HG02970 (cell line): Measurements from ENCODE around the gene C6orf89.
"Not testable (repeated sequence)": the region's sequence is repeated elsewhere in the genome, so short reads cannot be mapped to it uniquely, and the experiment has no call there.

Experiments
- ATAC-seq: cut with Tn5 transposase; IDR thresholded peaks from one replicate; pipeline ENCODE4 v1.9.1; 2021; ENCODE audit warnings: mild to moderate bottlenecking, moderate library complexity, moderate number of reproducible peaks; ENCODE audit not compliant: unreplicated experiment, low FRiP score

The C6orf89 gene

GRCh38 chr6:36917541-36918193 lies 31.9 kb downstream of the C6orf89 start:
- no peak for ATAC-seq

GRCh38 chr6:36920049-36920448 lies 34.3 kb downstream of the C6orf89 start:
- ATAC-seq = no peak

- ATAC-seq = no peak
Measured at GRCh38 chr6:36920546-36920945, 34.8 kb downstream of the C6orf89 start.

GRCh38 chr6:36924131-36924530 lies 38.4 kb downstream of the C6orf89 start:
- ATAC-seq = no peak

- no peak for ATAC-seq
Measured at GRCh38 chr6:36924778-36925374, 39.1 kb downstream of the C6orf89 start.

- no peak for ATAC-seq
Measured at GRCh38 chr6:36925809-36926208, 40.1 kb downstream of the C6orf89 start.

GRCh38 chr6:36926708-36927513 lies 41.2 kb downstream of the C6orf89 start:
- no peak for ATAC-seq

GRCh38 chr6:36927691-36928546 lies 42.2 kb downstream of the C6orf89 start:
- ATAC-seq = no peak

GRCh38 chr6:36928547-36928918 lies 42.8 kb downstream of the C6orf89 start:
- ATAC-seq = no peak

GRCh38 chr6:36929152-36929551 lies 43.4 kb downstream of the C6orf89 start:
- ATAC-seq = no peak

- ATAC-seq = no peak
Measured at GRCh38 chr6:36929607-36930006, 43.9 kb downstream of the C6orf89 start.

GRCh38 chr6:36930483-36930882 lies 44.7 kb downstream of the C6orf89 start:
- ATAC-seq = no peak

GRCh38 chr6:36933102-36933501 lies 47.4 kb downstream of the C6orf89 start:
- ATAC-seq = no peak

GRCh38 chr6:36933519-36933918 lies 47.8 kb downstream of the C6orf89 start:
- ATAC-seq = no peak

- ATAC-seq = no peak
Measured at GRCh38 chr6:36934901-36935300, 49.1 kb downstream of the C6orf89 start.

- no peak for ATAC-seq
Measured at GRCh38 chr6:36936824-36937223, 51.1 kb downstream of the C6orf89 start.

GRCh38 chr6:36937896-36938295 lies 52.1 kb downstream of the C6orf89 start:
- ATAC-seq = no peak

GRCh38 chr6:36938536-36938935 lies 52.8 kb downstream of the C6orf89 start:
- no peak for ATAC-seq

- not testable (repeated sequence) for ATAC-seq
Measured at GRCh38 chr6:36939005-36939404, 53.3 kb downstream of the C6orf89 start.

GRCh38 chr6:36940027-36940426 lies 54.3 kb downstream of the C6orf89 start:
- ATAC-seq = no peak

GRCh38 chr6:36941561-36941960 lies 55.8 kb downstream of the C6orf89 start:
- ATAC-seq = not testable (repeated sequence)
